ENCODE measurements around the gene CDC42BPA.

The CDC42BPA gene

GRCh38 chr1:227225715-227226346 is 92.5 kb downstream of the CDC42BPA start:
- Histone ChIP-seq H3K9me3 (ENCODE audit: low read depth, low read length) (no peaks in the 10 kb centered on the region), H3K36me3 (ENCODE audit: insufficient read depth, low read length) (no peaks in the 10 kb centered on the region), H3K9ac (ENCODE audit: insufficient read length) (no peak overlapping the region), H3K27ac (no peak overlapping the region), H3K4me3 (no peak overlapping the region)
- DNase-seq (ENCODE audit: low read depth, low spot score), result no peak
- TF ChIP-seq EZH2 (IDR thresholded peaks at IDR 0.05), result no peak
- no peak for TF ChIP-seq POLR2AphosphoS5 (IDR thresholded peaks at IDR 0.05; ENCODE audit: borderline replicate concordance, low read depth, low read length)
- no peak for TF ChIP-seq FOXP2 (optimal IDR thresholded peaks at IDR 0.05; ENCODE audit: control extremely low read depth, extremely low read length, insufficient read depth)

- TF ChIP-seq POLR2AphosphoS5 (IDR thresholded peaks at IDR 0.05; ENCODE audit: borderline replicate concordance, low read depth, low read length) (no peak), FOXP2 (optimal IDR thresholded peaks at IDR 0.05; ENCODE audit: control extremely low read depth, extremely low read length, insufficient read depth) (no peak), EZH2 (IDR thresholded peaks at IDR 0.05) (no peak)
- no peak overlapping the region for H3K9ac ChIP-seq (ENCODE audit: insufficient read length)
- no peak overlapping the region for H3K27ac ChIP-seq
- no peaks in the 10 kb centered on the region for H3K9me3 ChIP-seq (ENCODE audit: low read depth, low read length)
- no peak for DNase-seq (ENCODE audit: low read depth, low spot score)
- H3K36me3 ChIP-seq (ENCODE audit: insufficient read depth, low read length), result no peaks in the 10 kb centered on the region
- no peak overlapping the region for H3K4me3 ChIP-seq
Measured at GRCh38 chr1:227223171-227223806, 95.0 kb downstream of the CDC42BPA start.

- Histone ChIP-seq H3K27ac (no peak overlapping the region; the same call in 1 of the 2 replicates), H3K4me3 (no peak overlapping the region), H3K9ac (ENCODE audit: insufficient read length) (no peak overlapping the region), H3K36me3 (ENCODE audit: insufficient read depth, low read length) (no peaks in the 10 kb centered on the region), H3K9me3 (ENCODE audit: low read depth, low read length) (no peaks in the 10 kb centered on the region)
- no peak for TF ChIP-seq POLR2AphosphoS5 (IDR thresholded peaks at IDR 0.05; ENCODE audit: borderline replicate concordance, low read depth, low read length)
- TF ChIP-seq EZH2 (IDR thresholded peaks at IDR 0.05), result no peak
- no peak for TF ChIP-seq FOXP2 (optimal IDR thresholded peaks at IDR 0.05; ENCODE audit: control extremely low read depth, extremely low read length, insufficient read depth)
- DNase-seq (ENCODE audit: low read depth, low spot score), result no peak
Measured at GRCh38 chr1:227219715-227220292, 98.5 kb downstream of the CDC42BPA start.

GRCh38 chr1:227218870-227219573 is 99.3 kb downstream of the CDC42BPA start:
- Histone ChIP-seq H3K9ac (ENCODE audit: insufficient read length) (no peak overlapping the region), H3K4me3 (no peak overlapping the region), H3K27ac (no peak overlapping the region; the same call in 1 of the 2 replicates), H3K36me3 (ENCODE audit: insufficient read depth, low read length) (no peaks in the 10 kb centered on the region), H3K9me3 (ENCODE audit: low read depth, low read length) (no peaks in the 10 kb centered on the region)
- TF ChIP-seq FOXP2 (optimal IDR thresholded peaks at IDR 0.05; ENCODE audit: control extremely low read depth, extremely low read length, insufficient read depth), result no peak
- no peak for TF ChIP-seq POLR2AphosphoS5 (IDR thresholded peaks at IDR 0.05; ENCODE audit: borderline replicate concordance, low read depth, low read length)
- no peak for TF ChIP-seq EZH2 (IDR thresholded peaks at IDR 0.05)
- no peak for DNase-seq (ENCODE audit: low read depth, low spot score)

- TF ChIP-seq EZH2 (IDR thresholded peaks at IDR 0.05) (no peak), FOXP2 (optimal IDR thresholded peaks at IDR 0.05; ENCODE audit: control extremely low read depth, extremely low read length, insufficient read depth) (no peak), POLR2AphosphoS5 (IDR thresholded peaks at IDR 0.05; ENCODE audit: borderline replicate concordance, low read depth, low read length) (no peak)
- H3K9me3 ChIP-seq (ENCODE audit: low read depth, low read length), result no peaks in the 10 kb centered on the region
- H3K27ac ChIP-seq, result no peak overlapping the region
- H3K36me3 ChIP-seq (ENCODE audit: insufficient read depth, low read length), result no peaks in the 10 kb centered on the region; the same call in 1 of the 2 replicates
- DNase-seq (ENCODE audit: low read depth, low spot score), result no peak
- H3K4me3 ChIP-seq, result no peak overlapping the region
- H3K9ac ChIP-seq (ENCODE audit: insufficient read length), result no peak overlapping the region
Measured at GRCh38 chr1:227215863-227216510, 102.3 kb downstream of the CDC42BPA start.

GRCh38 chr1:227214207-227214606 is 104.1 kb downstream of the CDC42BPA start:
- no peaks in the 10 kb centered on the region for H3K9me3 ChIP-seq (ENCODE audit: low read depth, low read length)
- TF ChIP-seq POLR2AphosphoS5 (IDR thresholded peaks at IDR 0.05; ENCODE audit: borderline replicate concordance, low read depth, low read length), result no peak
- TF ChIP-seq FOXP2 (optimal IDR thresholded peaks at IDR 0.05; ENCODE audit: control extremely low read depth, extremely low read length, insufficient read depth), result no peak
- TF ChIP-seq EZH2 (IDR thresholded peaks at IDR 0.05), result no peak
- no peak overlapping the region for H3K9ac ChIP-seq (ENCODE audit: insufficient read length)
- no peak overlapping the region for H3K27ac ChIP-seq
- DNase-seq (ENCODE audit: low read depth, low spot score), result no peak
- H3K36me3 ChIP-seq (ENCODE audit: insufficient read depth, low read length), result no peaks in the 10 kb centered on the region; the same call in 1 of the 2 replicates
- H3K4me3 ChIP-seq, result no peak overlapping the region

- TF ChIP-seq FOXP2 (optimal IDR thresholded peaks at IDR 0.05; ENCODE audit: control extremely low read depth, extremely low read length, insufficient read depth), result no peak
- no peak for TF ChIP-seq EZH2 (IDR thresholded peaks at IDR 0.05)
- no peak for TF ChIP-seq POLR2AphosphoS5 (IDR thresholded peaks at IDR 0.05; ENCODE audit: borderline replicate concordance, low read depth, low read length)
- no peak overlapping the region for H3K4me3 ChIP-seq
Measured at GRCh38 chr1:227213426-227213825, 104.9 kb downstream of the CDC42BPA start.

More at GRCh38 chr1:227213426-227213825, 104.9 kb downstream of the CDC42BPA start:
- Histone ChIP-seq H3K27ac (no peak overlapping the region), H3K36me3 (ENCODE audit: insufficient read depth, low read length) (no peaks in the 10 kb centered on the region; the same call in 1 of the 2 replicates), H3K9me3 (ENCODE audit: low read depth, low read length) (no peaks in the 10 kb centered on the region), H3K9ac (ENCODE audit: insufficient read length) (no peak overlapping the region)
- no peak for DNase-seq (ENCODE audit: low read depth, low spot score)

Measured in SK-N-MC (cell line).